ENCODE measurements around the gene CRYGA. TPM values are rescaled to one million over a fixed set of nuclear protein-coding genes. Genes with fewer than 3 reads are reported as not detected.
"Not testable (repeated sequence)": the region's sequence is repeated elsewhere in the genome, so short reads cannot be mapped to it uniquely, and the experiment has no call there.

The CRYGA gene
- total RNA-seq, 2 donors from 2014 or later: not detected

DNA sequence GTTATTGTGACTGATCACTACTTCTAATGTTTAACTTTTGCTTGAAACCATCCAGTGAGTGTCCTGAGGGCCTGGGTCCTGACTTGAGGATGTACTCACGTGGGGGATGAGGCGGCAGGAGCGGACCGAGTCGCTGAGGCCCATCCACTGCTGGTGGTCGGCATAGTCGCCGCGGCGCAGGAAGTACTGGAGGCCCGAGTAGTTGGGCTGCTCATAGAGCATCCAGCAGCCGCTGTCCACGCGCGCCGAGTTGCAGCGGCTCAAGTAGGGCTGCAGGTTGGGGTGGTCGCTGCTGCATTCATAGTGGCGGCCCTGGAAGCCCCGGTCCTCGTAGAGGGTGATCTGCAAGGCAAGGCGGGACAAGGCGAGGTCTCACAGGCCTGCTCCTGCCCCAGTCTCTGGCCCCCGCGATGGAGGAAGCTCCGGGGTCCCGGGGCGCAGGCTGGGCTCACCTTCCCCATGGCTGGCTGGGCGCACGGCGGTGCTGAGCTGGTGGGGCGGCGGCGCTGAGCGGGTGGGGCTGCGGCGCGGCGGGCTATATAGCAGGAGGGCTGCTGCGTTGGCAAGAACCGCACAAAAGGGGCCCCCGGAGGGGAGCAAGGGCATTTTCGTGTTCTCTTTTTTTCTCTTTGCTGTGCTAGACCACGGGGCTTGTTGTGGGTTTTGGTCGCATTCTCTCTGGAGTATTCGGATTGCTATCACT lies 39.2 kb downstream of the CRYGA start, which contains the start of gene CRYGD:
CRYGD (minus strand) TSS at position 512 of the 703 bp plus-strand sequence; CDS start at position 461, 51 bp downstream.
- not testable (repeated sequence) for H3K4me3 Mint-ChIP-seq; H3K27ac Mint-ChIP-seq; H3K36me3 Mint-ChIP-seq (ENCODE audit: low read depth); H3K4me1 Mint-ChIP-seq; H3K9me3 Mint-ChIP-seq; ATAC-seq (replicated peaks)
- peaks cover 26% of the 10 kb centered on the region for H3K27me3 Mint-ChIP-seq

DNA sequence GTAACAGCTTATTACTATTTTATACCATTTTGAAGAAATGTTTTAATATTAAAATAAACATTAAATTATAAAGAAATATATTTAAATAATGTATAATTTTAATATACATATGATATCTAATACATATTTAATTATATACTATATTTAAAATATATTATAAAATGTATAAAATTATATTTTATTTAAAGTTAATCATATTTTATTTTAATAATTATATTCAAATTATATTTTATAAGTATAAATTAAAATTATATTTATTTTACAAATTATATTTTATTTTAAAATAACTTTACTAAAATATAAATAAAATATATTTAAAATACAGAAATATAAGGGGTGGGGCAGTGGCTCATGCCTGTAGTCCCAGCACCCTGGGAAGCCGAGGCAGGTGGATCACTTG lies 41.1 kb downstream of the CRYGA start:
- H3K4me3 Mint-ChIP-seq: no peak overlapping the region
- H3K27me3 Mint-ChIP-seq: peaks cover 26% of the 10 kb centered on the region
- no peaks in the 10 kb centered on the region for H3K36me3 Mint-ChIP-seq (ENCODE audit: low read depth)
- H3K4me1 Mint-ChIP-seq: no peaks in the 10 kb centered on the region
- no peak overlapping the region for H3K27ac Mint-ChIP-seq
- ATAC-seq (replicated peaks): no peak
- H3K9me3 Mint-ChIP-seq: no peaks in the 10 kb centered on the region

DNA sequence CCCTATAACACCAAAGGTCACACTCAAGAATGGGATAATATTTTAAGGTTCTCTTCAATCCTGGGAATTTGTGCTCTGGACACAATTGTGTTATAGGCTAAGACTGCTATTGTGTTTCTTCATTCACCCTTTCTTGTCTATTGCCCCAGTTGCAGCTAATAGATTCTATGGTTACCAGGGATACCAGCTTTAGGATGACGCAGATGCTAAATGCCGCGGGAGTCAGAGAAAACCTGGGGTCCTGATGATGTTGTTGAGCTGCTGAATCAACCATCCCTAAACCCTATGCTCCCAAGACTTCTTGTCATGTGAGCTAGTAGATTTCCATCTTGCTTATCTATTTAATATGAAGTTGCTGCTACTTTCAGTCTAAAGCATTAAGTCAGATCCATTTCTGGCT lies 44.5 kb downstream of the CRYGA start:
- no peak for ATAC-seq (replicated peaks)
- Mint-ChIP-seq H3K4me1 (no peaks in the 10 kb centered on the region), H3K27me3 (peaks cover 6% of the 10 kb centered on the region), H3K36me3 (ENCODE audit: low read depth) (no peaks in the 10 kb centered on the region), H3K27ac (no peak overlapping the region), H3K9me3 (no peaks in the 10 kb centered on the region), H3K4me3 (no peak overlapping the region)

DNA sequence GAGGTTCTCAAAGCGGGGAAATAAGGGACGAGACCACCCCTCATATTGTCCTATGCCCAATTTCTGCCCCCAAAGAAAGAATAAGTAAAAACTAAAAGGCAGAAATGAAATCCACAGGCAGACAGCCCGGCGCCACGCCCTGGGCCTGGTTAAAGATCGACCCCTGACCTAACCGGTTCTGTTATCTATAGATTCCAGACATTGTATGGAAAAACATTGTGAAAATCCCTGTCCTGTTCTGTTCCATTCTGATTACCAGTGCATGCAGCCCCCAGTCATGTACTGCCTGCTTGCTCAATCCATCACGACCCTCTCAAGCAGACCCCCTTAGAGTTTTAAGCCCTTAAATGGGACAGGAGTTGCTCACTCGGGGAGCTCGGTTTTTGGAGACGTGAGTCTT lies 46.0 kb downstream of the CRYGA start:
- not testable (repeated sequence) for H3K36me3 Mint-ChIP-seq (ENCODE audit: low read depth); H3K27ac Mint-ChIP-seq; H3K4me3 Mint-ChIP-seq; H3K4me1 Mint-ChIP-seq; H3K9me3 Mint-ChIP-seq; H3K27me3 Mint-ChIP-seq; ATAC-seq (replicated peaks)

DNA sequence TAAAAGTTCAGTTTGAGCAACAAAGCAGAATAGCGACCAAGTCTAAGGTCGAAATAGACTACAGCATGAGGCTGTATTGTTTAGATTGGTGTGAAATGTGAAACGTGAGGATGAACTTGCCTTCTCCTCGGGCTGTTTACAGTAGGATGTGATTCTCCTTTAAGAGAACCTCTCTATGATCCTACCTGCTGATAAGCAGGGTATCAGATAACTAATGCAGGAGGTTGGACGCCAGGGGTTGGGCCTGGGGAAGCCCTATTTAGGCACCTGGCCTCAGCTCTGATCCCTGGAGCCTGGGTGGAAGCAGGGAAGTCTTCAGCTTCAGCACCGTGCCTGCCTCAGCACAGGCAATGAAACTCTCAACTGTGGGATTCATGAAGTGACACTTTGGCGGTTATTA lies 50.4 kb downstream of the CRYGA start:
- no peaks in the 10 kb centered on the region for H3K9me3 Mint-ChIP-seq
- no peaks in the 10 kb centered on the region for H3K4me1 Mint-ChIP-seq
- no peaks in the 10 kb centered on the region for H3K36me3 Mint-ChIP-seq (ENCODE audit: low read depth)
- no peak overlapping the region for H3K27ac Mint-ChIP-seq
- peaks cover 3% of the 10 kb centered on the region for H3K27me3 Mint-ChIP-seq
- no peak overlapping the region for H3K4me3 Mint-ChIP-seq
- ATAC-seq (replicated peaks): no peak

DNA sequence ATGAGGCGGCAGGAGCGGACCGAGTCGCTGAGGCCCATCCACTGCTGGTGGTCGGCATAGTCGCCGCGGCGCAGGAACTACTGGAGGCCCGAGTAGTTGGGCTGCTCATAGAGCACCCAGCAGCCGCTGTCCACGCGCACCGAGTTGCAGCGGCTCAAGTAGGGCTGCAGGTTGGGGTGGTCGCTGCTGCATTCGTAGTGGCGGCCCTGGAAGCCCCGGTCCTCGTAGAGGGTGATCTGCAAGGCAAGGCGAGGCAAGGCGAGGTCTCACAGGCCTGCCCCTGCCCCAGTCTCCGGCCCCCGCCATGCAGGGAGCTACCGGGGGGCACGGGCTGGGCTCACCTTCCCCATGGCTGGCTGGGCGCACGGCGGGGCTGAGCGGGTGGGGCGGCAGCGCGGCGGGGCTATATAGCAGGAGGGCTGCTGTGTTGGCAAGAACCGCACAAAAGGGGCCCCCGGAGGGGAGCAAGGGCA lies 51.1 kb downstream of the CRYGA start:
- H3K27ac Mint-ChIP-seq; ATAC-seq (replicated peaks); H3K27me3 Mint-ChIP-seq: not testable (repeated sequence)

More for the DNA sequence above, 51.1 kb downstream of the CRYGA start:
- H3K36me3 Mint-ChIP-seq (ENCODE audit: low read depth); H3K4me3 Mint-ChIP-seq; H3K4me1 Mint-ChIP-seq; H3K9me3 Mint-ChIP-seq: not testable (repeated sequence)

Other genes starting within 250 kb of the CRYGA start
- gene PLEKHM3, start 138.1 kb downstream of the CRYGA start, total RNA-seq: 1 to 10 TPM; 3.2 to 5.3 TPM
- not detected for gene CRYGD, start 39.1 kb downstream of the CRYGA start, total RNA-seq
- gene CRYGC, start 33.8 kb downstream of the CRYGA start, total RNA-seq: not detected
- not detected for gene CRYGB, start 17.4 kb downstream of the CRYGA start, total RNA-seq
- not detected for gene C2orf80, start 26.4 kb upstream of the CRYGA start, total RNA-seq
- gene IDH1, start 91.5 kb upstream of the CRYGA start, total RNA-seq: 10 to 100 TPM; 17.0 to 34.3 TPM
- 10 to 100 TPM; 20.3 to 23.7 TPM for gene PIKFYVE, start 102.7 kb upstream of the CRYGA start, total RNA-seq
- under 1 TPM in 1 of 2 donors, not detected in 1; 0.29 TPM for gene PTH2R, start 243.2 kb upstream of the CRYGA start, total RNA-seq